C4-2B (cell line): ENCODE results near the gene FAM83F.
"Not testable (repeated sequence)": the region's sequence is repeated elsewhere in the genome, so short reads cannot be mapped to it uniquely, and the experiment has no call there.

Experiments
- H3K27ac ChIP-seq: fragments of 450-650 bp; 2 replicates; pipeline ENCODE4 v1.5.1; 2017
- ZFX ChIP-seq: fragments of 450-650 bp; IDR thresholded peaks from 2 replicates; pipeline ENCODE4 v1.6.1; 2017
- TF ChIP-seq, protein P1 (sequence below): fragments of 450-650 bp; conservative IDR thresholded peaks from 2 replicates; pipeline ENCODE4 v1.5.1; 2017; ENCODE audit warnings: mild to moderate bottlenecking

The FAM83F gene

DNA sequence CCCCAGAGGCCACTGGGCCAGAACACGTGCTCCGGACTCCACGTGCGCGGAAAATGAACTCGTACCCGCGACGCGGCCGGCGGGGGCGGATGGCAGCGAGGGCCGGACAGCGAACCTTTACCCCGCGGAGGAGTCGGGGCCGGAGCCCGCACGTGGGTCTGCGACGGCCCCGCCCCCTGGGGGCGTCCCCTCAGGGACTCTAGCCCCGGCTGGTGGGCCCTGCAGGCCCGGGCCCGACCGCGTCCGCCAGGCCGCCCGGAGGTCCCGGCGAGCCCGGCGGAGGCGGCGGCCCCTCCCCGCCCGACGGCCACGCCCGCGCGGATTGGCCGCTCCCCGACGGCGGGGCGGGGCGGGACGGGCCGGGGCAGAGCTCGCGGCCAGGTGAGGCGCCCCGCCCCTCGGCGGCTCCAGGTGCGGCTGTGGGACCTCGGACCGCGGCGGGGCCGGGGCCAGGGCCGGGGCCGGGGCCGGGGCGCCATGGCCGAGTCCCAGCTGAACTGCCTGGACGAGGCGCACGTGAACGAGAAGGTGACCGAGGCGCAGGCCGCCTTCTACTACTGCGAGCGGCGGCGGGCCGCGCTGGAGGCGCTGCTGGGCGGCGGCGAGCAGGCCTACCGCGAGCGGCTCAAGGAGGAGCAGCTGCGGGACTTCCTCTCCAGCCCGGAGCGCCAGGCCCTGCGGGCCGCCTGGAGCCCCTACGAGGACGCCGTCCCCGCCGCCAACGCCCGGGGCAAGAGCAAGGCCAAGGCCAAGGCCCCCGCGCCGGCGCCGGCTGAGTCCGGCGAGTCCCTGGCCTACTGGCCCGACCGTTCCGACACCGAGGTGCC, at the start of gene FAM83F:
TSS of gene FAM83F (plus strand) at position 389 of the 827 bp plus-strand sequence. CDS start at position 478, 89 bp downstream.
- H3K27ac ChIP-seq = peak within 1 kb of the TSS; percentile 86
- peak; percentile 96 for TF ChIP-seq ZFX
- TF ChIP-seq, protein P1, sequence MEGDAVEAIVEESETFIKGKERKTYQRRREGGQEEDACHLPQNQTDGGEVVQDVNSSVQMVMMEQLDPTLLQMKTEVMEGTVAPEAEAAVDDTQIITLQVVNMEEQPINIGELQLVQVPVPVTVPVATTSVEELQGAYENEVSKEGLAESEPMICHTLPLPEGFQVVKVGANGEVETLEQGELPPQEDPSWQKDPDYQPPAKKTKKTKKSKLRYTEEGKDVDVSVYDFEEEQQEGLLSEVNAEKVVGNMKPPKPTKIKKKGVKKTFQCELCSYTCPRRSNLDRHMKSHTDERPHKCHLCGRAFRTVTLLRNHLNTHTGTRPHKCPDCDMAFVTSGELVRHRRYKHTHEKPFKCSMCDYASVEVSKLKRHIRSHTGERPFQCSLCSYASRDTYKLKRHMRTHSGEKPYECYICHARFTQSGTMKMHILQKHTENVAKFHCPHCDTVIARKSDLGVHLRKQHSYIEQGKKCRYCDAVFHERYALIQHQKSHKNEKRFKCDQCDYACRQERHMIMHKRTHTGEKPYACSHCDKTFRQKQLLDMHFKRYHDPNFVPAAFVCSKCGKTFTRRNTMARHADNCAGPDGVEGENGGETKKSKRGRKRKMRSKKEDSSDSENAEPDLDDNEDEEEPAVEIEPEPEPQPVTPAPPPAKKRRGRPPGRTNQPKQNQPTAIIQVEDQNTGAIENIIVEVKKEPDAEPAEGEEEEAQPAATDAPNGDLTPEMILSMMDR = no peak

DNA sequence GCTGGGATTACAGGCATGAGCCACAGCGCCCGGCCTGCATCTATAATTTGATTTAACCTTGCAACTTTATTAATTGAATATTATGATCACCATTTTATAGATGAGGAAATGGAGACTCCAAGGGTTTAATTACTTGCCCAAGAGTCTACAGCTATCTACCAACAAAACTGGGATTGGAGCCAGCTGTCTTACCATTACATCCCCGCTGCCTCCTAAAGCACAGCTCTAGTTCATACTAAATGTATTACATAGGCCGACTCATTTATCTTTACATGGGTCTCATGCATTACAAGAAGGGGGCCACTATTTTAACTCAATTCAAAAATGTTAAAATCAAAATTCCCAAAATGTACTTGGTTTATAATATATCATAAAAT, 48.6 kb upstream of the FAM83F start:
- H3K27ac ChIP-seq = no peak overlapping the region
- no peak for TF ChIP-seq ZFX
- TF ChIP-seq, protein P1 = no peak

DNA sequence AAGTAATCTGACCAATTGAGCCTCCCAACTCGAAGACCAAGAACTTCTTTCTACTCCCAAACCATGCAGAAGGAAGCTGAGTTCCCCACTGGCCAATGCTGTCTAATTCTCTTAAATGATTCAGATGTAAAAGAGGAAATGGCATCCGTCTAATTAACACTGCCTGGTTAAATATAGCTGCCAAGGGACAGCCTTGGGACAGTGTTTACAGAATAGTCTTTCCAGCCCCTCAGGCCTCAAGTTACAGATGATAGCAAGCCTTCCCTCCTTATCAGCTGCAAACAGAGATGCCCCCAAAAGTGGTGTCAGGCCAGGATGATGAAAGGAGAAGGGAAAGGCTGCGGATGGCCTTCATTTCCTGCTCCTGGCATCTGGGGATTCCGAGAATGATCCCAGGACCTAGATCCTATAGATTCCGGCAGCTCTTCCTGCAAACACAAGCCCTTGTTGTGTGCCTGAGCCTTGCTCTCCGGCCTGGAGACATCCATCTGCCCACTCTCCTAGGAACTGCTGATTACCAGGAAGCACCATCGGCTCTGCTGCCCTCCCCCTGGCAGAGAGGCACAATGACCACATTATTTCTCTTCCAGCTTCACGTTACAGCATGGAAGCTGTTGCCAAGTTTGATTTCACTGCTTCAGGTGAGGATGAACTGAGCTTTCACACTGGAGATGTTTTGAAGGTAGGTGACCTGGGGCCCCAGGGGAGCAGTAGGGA, 48.1 kb upstream of the FAM83F start:
- no peak for TF ChIP-seq ZFX
- TF ChIP-seq, protein P1 = no peak
- H3K27ac ChIP-seq = no peak overlapping the region

DNA sequence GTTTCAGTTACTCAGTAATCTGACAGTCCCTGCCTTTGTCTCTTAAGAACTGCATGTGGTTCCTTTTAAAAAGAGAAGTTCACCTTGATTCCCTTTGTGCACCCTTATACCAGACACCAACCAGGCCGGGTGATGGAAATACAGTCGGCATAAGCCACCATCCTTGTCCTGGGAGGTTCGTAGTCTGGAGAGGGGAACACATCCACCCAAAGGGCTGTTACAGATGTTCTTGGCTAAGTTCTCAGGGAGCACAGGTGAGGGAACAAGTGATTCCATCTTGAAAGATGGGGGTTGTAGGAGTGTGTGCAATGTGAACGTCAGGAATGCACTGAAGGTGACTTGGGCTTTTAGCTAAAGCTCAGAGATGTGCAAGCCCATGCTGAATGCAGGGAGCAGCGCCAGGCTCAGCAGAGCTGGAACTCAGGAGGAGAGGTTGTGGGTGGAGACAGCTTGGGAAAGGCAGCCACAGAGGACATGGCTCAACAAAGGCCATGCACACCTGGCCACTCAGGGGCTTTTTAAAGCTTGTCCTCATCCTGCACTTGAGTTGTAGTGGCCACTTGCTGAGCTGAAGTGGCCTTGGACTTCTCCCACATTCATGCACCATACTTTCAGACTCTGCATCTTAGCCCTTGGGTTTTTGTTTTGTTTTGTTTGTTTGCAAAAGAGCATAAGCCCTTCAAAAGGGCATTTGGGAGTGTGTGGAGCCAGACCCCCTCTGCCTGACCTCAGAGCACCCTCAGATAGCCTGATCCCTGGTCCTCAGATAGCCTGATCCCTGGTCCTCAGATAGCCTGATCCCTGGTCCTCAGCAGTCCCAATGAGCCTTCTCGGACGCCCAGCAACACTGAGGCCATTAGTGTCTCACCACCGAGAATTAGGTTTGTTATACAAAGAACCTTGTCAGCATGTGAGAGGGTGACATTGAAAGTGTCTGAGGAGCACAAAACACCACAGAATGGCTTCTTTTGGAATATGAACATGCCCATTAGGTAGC, 47.2 kb upstream of the FAM83F start:
- TF ChIP-seq ZFX = no peak
- TF ChIP-seq, protein P1 = no peak
- no peak overlapping the region for H3K27ac ChIP-seq

DNA sequence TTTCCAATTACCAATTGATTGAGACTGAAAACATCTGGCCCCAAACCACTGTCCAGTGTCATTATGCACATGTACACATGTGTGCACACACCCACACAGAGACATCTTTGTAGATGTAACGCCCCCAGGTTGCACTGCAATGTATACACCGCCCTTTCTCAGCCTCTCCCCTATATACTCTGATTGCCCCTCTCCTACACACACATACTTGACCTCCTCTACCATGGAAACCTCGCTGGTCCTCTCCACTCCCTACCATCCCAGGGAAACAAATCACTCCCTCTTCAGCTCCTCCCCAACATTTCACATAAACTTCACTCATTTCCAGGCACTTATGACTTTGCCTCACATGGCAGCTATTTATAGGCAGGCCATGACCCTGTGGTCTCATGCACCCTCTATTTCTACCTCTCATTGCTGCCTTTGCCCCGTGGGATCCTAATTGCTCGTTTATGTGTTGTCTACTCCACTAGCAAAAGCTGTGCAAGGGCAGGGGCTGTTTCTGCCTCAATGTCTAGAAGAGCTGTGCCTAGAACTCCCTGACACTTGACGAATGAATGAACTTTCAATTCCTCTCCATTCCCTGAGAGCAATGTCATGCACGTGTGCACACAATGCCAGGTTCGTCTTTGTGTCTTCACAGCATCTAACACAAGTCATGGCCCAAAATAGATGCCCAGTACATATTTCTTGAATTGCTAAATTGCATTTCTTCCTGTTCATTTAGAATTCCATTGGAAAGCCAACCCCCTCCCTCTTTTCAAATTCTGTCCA, 44.6 kb upstream of the FAM83F start:
- no peak for TF ChIP-seq ZFX
- TF ChIP-seq, protein P1 = no peak
- H3K27ac ChIP-seq = no peak overlapping the region

DNA sequence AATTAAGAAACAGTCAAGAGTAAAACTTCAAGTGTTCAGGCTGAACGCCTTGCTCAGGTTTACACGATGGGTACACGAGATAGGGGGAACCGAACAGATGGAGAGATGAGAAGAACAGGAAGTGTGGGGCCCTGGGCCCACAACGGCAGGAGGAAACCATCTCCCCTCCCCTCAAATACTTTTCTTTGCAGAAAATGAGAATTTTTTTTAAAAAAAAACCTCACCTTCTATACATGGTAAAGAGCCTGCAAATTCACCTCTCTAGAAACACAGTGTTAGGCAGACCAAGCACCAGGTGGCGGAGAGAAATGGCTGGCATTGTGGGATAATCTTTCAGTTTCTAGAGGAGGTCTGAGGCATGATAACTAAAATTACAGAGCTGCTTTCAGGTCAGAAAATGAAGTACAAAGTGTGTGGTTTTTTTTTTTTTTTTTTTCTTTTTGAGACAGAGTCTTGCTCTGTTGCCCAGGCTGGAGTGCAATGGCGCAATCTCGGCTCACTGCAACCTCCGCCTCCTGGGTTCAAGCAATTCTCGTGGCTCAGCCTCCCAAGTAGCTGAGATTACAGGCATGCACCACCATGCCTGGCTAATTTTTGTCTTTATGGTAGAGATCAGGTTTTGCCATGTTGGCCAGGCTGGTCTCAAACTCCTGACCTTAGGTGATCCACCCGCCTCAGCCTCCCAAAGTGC, 43.0 kb upstream of the FAM83F start:
- not testable (repeated sequence) for H3K27ac ChIP-seq
